GM03348 (cell line): ENCODE measurements around the gene TMEM205.

Experiments used
- DNase-seq: peaks from one replicate; pipeline ENCODE4 v3.0.0; 2012; ENCODE audit warnings: low spot score

Gene TMEM205

DNA sequence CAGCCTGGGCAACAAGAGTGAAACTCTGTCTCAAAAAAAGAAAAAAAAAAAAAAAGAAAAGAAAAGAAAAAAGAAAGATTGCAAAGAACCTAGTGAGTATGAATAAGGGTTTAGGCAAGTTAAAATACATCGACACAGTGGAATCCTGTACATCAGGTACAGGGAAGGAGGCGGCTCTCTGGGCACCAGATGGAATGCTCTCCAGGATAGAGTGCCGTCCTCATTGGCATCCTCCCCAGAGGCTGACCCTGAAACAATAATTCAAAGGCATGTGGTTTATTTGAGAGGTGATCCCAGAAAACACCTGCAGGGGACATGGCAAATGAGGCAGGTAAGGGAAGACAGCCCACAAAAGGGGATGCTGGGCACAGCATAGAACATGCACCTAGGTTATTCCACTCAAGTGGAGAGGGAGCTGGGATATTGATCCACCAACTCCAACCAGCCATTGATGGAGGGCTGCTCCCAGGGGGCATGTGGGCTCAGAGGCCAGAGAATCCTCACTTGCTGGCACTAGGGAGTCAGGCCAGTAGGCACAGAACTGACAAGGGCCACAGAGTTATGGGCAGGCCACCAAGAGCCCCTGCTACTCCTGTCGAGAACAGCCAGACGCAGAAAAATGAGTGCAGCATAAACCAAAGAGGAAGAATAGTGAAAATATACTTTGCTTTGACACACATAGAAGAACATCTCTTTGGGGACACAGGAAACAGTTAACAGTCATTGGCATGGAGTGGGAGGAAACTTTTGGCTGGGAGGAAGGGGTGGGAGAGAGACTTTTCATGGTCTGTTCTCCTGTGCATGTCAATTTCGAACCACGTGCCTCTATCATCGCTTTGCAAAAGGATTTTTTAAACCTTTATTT is 45.9 kb downstream of the TMEM205 start:
- no peak for DNase-seq

- DNase-seq: peak; percentile 27
These were observed 49.8 kb downstream of the TMEM205 start for GRCh38 chr19:11296264-11296663.

GRCh38 chr19:11295665-11296245 is 50.3 kb downstream of the TMEM205 start, which contains the start of gene TSPAN16:
Gene TSPAN16 (plus strand): TSS chr19:11296160. CDS start chr19:11296298, 138 bp downstream.
- no peak for DNase-seq

DNA sequence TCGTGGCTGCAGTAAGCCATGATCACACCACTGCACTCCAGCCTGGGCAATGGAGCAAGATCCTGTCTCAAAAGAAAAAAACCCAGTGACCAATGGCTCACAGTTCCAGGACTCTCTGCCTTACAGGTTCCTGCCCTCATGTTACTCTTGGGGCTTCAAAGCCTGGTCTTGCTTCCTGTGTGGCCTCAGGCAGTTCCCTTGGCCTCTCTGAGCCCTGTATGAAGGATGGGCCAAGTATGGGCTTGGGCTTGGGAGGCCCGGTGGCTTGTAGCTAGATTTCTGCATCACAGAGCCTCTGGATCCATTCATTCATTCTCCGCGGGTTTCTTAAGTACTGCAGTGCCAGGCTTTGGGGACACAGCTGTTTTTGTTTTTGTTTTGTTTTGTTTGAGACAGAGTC is 50.9 kb downstream of the TMEM205 start:
- DNase-seq: no peak

GRCh38 chr19:11293433-11294389 is 52.4 kb downstream of the TMEM205 start:
- peak; percentile 98 for DNase-seq
